Lower leg skin (tissue), 3 donors: ENCODE results near the gene TUBB1.

Experiments
- CTCF ChIP-seq, 3 donors: fragments of 450-650 bp; IDR thresholded peaks; one replicate each; pipeline ENCODE4 v1.5.1; 2016; ENCODE audit warnings: antibody characterized with exemption in 3 of 3, mild to moderate bottlenecking in 3 of 3, moderate library complexity in 2 of 3
- POLR2A ChIP-seq, 2 donors: fragments of 450-650 bp; IDR thresholded peaks; one replicate each; pipeline ENCODE4 v1.6.1; 2016 to 2017; ENCODE audit warnings: antibody characterized with exemption in 2 of 2, mild to moderate bottlenecking in 1 of 2, moderate library complexity in 1 of 2

GRCh38 chr20:59043698-59044097 is 24.5 kb downstream of the TUBB1 start:
- no peak for TF ChIP-seq CTCF (IDR thresholded peaks at IDR 0.05)
- TF ChIP-seq POLR2A (IDR thresholded peaks at IDR 0.05): no peak
